ENCODE results near the gene PALB2. TPM values are rescaled to one million over a fixed set of nuclear protein-coding genes. Genes with fewer than 3 reads are reported as not detected.
A peak's percentile ranks its signal among the peaks of the same experiment; 100 is the strongest.

PALB2 gene
- total RNA-seq, 1 donor from 2014 or later: 21.0 TPM

- no peak for TF ChIP-seq CTCF (IDR thresholded peaks at IDR 0.05; ENCODE audit: unreplicated experiment)
- Mint-ChIP-seq H3K4me1 (ENCODE audit: low read depth) (peaks cover 4% of the 10 kb centered on the region), H3K27ac (no peak overlapping the region)
These were observed 33.0 kb upstream of the PALB2 start for GRCh38 chr16:23673971-23674614.

GRCh38 chr16:23670137-23670776 lies 29.1 kb upstream of the PALB2 start:
- H3K36me3 Mint-ChIP-seq (ENCODE audit: insufficient read depth): peaks cover 10% of the 10 kb centered on the region
- no peak for TF ChIP-seq CTCF (IDR thresholded peaks at IDR 0.05; ENCODE audit: unreplicated experiment)
- peaks cover 2% of the 10 kb centered on the region for H3K4me1 Mint-ChIP-seq (ENCODE audit: low read depth)
- no peaks in the 10 kb centered on the region for H3K9me3 Mint-ChIP-seq (ENCODE audit: low read depth)
- no peak overlapping the region for H3K4me3 Mint-ChIP-seq (ENCODE audit: low read depth)
- H3K27me3 Mint-ChIP-seq: no peaks in the 10 kb centered on the region
- no peak for DNase-seq (ENCODE audit: low spot score, unreplicated experiment)
- H3K27ac Mint-ChIP-seq: peak overlapping the region; percentile 41

More at GRCh38 chr16:23673971-23674614, 33.0 kb upstream of the PALB2 start:
- H3K27me3 Mint-ChIP-seq: no peaks in the 10 kb centered on the region
- peaks cover 4% of the 10 kb centered on the region for H3K36me3 Mint-ChIP-seq (ENCODE audit: insufficient read depth)
- H3K9me3 Mint-ChIP-seq (ENCODE audit: low read depth): no peaks in the 10 kb centered on the region
- DNase-seq (ENCODE audit: low spot score, unreplicated experiment): no peak
- H3K4me3 Mint-ChIP-seq (ENCODE audit: low read depth): no peak overlapping the region

DNA sequence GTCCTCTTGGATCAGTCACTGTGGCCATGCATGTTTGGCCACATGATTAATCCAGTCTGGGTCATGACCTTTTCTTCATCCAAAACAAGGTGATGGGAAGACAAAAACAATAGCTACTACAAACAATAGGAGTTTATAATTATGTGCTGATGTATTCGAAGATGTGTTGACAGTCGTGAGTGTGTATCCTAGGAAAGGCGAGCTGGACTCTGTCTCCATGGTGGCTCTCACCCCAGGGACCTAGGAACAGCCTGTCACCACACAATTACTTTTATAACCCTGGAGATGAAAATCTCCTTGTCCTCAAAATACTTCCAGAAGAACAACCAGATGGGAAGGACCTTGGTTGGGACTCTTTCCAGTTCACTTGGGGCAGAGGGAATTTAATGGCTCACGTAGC lies 27.8 kb upstream of the PALB2 start:
- H3K36me3 Mint-ChIP-seq (ENCODE audit: insufficient read depth): peaks cover 13% of the 10 kb centered on the region
- DNase-seq (ENCODE audit: low spot score, unreplicated experiment): no peak
- no peaks in the 10 kb centered on the region for H3K9me3 Mint-ChIP-seq (ENCODE audit: low read depth)
- H3K27ac Mint-ChIP-seq: no peak overlapping the region
- no peak overlapping the region for H3K4me3 Mint-ChIP-seq (ENCODE audit: low read depth)
- no peak for TF ChIP-seq CTCF (IDR thresholded peaks at IDR 0.05; ENCODE audit: unreplicated experiment)
- H3K27me3 Mint-ChIP-seq: no peaks in the 10 kb centered on the region
- no peaks in the 10 kb centered on the region for H3K4me1 Mint-ChIP-seq (ENCODE audit: low read depth)

DNA sequence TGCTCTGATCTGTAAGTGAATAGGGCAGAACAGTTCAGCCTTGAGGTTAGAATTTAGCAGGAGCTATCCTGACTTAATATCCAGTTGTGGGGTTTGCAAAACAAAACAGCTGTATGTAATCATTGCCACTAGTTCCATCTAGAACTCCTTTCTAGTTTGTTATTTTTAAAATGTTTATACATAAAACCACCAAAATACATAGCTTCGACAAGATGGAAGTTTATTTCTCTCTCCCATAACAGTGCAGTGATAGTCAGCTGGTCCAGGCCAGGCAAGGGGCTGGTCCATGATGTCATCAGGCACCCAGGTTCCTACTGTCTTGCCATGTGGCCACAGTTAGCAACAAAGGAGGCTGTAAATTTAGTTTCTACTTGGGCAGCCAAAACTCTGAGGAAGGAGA lies 27.1 kb upstream of the PALB2 start:
- no peak for TF ChIP-seq CTCF (IDR thresholded peaks at IDR 0.05; ENCODE audit: unreplicated experiment)
- peaks cover 13% of the 10 kb centered on the region for H3K36me3 Mint-ChIP-seq (ENCODE audit: insufficient read depth)
- DNase-seq (ENCODE audit: low spot score, unreplicated experiment): no peak
- H3K27me3 Mint-ChIP-seq: no peaks in the 10 kb centered on the region
- no peak overlapping the region for H3K27ac Mint-ChIP-seq
- H3K9me3 Mint-ChIP-seq (ENCODE audit: low read depth): no peaks in the 10 kb centered on the region
- no peaks in the 10 kb centered on the region for H3K4me1 Mint-ChIP-seq (ENCODE audit: low read depth)
- H3K4me3 Mint-ChIP-seq (ENCODE audit: low read depth): no peak overlapping the region

DNA sequence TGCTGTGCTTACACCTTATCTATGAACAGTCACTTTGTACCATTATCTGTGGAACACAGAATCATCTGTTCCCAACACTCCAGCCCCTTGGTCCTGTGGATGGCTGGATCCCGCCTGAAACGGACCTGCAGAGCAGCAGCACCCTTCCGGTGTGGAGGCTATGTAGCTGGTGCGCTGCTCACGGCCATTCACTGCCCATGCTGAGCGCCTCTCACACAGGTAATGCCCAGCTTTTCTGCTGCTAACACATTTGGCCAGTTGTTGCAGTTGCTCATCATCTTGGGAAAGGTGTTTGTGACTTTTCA lies 26.2 kb upstream of the PALB2 start:
- H3K27me3 Mint-ChIP-seq: no peaks in the 10 kb centered on the region
- no peak for DNase-seq (ENCODE audit: low spot score, unreplicated experiment)
- no peak for TF ChIP-seq CTCF (IDR thresholded peaks at IDR 0.05; ENCODE audit: unreplicated experiment)
- no peak overlapping the region for H3K4me3 Mint-ChIP-seq (ENCODE audit: low read depth)
- H3K36me3 Mint-ChIP-seq (ENCODE audit: insufficient read depth): peaks cover 13% of the 10 kb centered on the region
- no peak overlapping the region for H3K27ac Mint-ChIP-seq
- no peaks in the 10 kb centered on the region for H3K4me1 Mint-ChIP-seq (ENCODE audit: low read depth)
- no peaks in the 10 kb centered on the region for H3K9me3 Mint-ChIP-seq (ENCODE audit: low read depth)

Data from progenitor cell of endocrine pancreas (in vitro differentiated cells).